Loucy (cell line): ENCODE data around the gene ADAM22.

ENCODE experiments used
- H2AFZ ChIP-seq: fragments of 200-600 bp; sonication (generic); 2 replicates; pipeline ENCODE4 v1.6.0; 2016; ENCODE audit warnings: antibody characterized with exemption, mild to moderate bottlenecking, low read length, moderate library complexity
- H3F3A ChIP-seq: fragments of 200-600 bp; 2 replicates; pipeline ENCODE4 v1.6.0; 2016; ENCODE audit warnings: antibody characterized with exemption, low read depth, mild to moderate bottlenecking
- H3K27me3 ChIP-seq: fragments of 200-600 bp; sonication (generic); 2 replicates; pipeline ENCODE4 v1.6.1; 2014; ENCODE audit warnings: low read length, mild to moderate bottlenecking; ENCODE audit not compliant: insufficient read depth, poor library complexity, severe bottlenecking
- H3K36me3 ChIP-seq: fragments of 200-600 bp; sonication (generic); 2 replicates; pipeline ENCODE4 v1.6.1; 2016; ENCODE audit warnings: low read length; ENCODE audit not compliant: insufficient read depth
- H3K4me1 ChIP-seq: fragments of 200-600 bp; sonication (generic); 2 replicates; pipeline ENCODE4 v1.5.1; 2014; ENCODE audit warnings: low read length, mild to moderate bottlenecking; ENCODE audit not compliant: insufficient read depth, poor library complexity, severe bottlenecking
- H3K4me2 ChIP-seq: fragments of 200-600 bp; sonication (generic); 2 replicates; pipeline ENCODE4 v1.6.0; 2014; ENCODE audit warnings: antibody characterized with exemption, low read length, low read depth, mild to moderate bottlenecking; ENCODE audit not compliant: poor library complexity, severe bottlenecking
- H3K4me3 ChIP-seq: fragments of 200-600 bp; sonication (generic); 2 replicates; pipeline ENCODE4 v1.5.1; 2014; ENCODE audit warnings: low read length, mild to moderate bottlenecking, mixed read lengths; ENCODE audit not compliant: poor library complexity, severe bottlenecking
- H3K79me2 ChIP-seq: fragments of 200-600 bp; sonication (generic); 2 replicates; pipeline ENCODE4 v1.6.1; 2014; ENCODE audit warnings: low read length; ENCODE audit not compliant: insufficient read depth
- H3K9ac ChIP-seq: fragments of 200-600 bp; sonication (generic); 2 replicates; pipeline ENCODE4 v1.6.0; 2014; ENCODE audit warnings: mild to moderate bottlenecking, low read depth, low read length, moderate library complexity; ENCODE audit not compliant: poor library complexity, severe bottlenecking
- H3K9me2 ChIP-seq: fragments of 200-600 bp; sonication (generic); replicated peaks from 2 replicates; pipeline ENCODE4 v1.6.1; 2016; ENCODE audit warnings: low read depth, low read length, mixed read lengths
- H3K9me3 ChIP-seq: fragments of 200-600 bp; sonication (generic); 2 replicates; pipeline ENCODE4 v1.6.1; 2014; ENCODE audit warnings: mild to moderate bottlenecking, antibody characterized with exemption, low read length, low read depth; ENCODE audit not compliant: insufficient read depth
- H4K20me1 ChIP-seq: fragments of 200-600 bp; sonication (generic); 2 replicates; pipeline ENCODE4 v1.6.0; 2014; ENCODE audit warnings: antibody characterized with exemption, low read length, mild to moderate bottlenecking; ENCODE audit not compliant: insufficient read depth, poor library complexity, severe bottlenecking
- CTCF ChIP-seq: fragments of 200-600 bp; sonication (generic); conservative IDR thresholded peaks from 2 replicates; pipeline ENCODE4 v1.5.1; 2014; ENCODE audit warnings: mild to moderate bottlenecking, antibody characterized with exemption, low read length
- EZH2phosphoT487 ChIP-seq: fragments of 200-600 bp; IDR thresholded peaks from 2 replicates; pipeline ENCODE4 v1.6.1; 2018; ENCODE audit warnings: antibody characterized with exemption, mild to moderate bottlenecking, moderate library complexity, borderline replicate concordance

Gene ADAM22

GRCh38 chr7:88150033-88150432, 216.0 kb downstream of the ADAM22 start:
- no peak overlapping the region for H3K9ac ChIP-seq
- H3K4me1 ChIP-seq: no peaks in the 10 kb centered on the region
- H2AFZ ChIP-seq: no peak overlapping the region
- no peaks in the 10 kb centered on the region for H3K27me3 ChIP-seq
- no peak overlapping the region for H3K4me2 ChIP-seq
- no peaks in the 10 kb centered on the region for H3K9me3 ChIP-seq
- no peak overlapping the region for H3K4me3 ChIP-seq
- no peaks in the 10 kb centered on the region for H3F3A ChIP-seq
- no peaks in the 10 kb centered on the region for H3K9me2 ChIP-seq
- TF ChIP-seq CTCF (no peak), EZH2phosphoT487 (no peak)
- H3K36me3 ChIP-seq: peaks cover 29% of the 10 kb centered on the region; the same call in 1 of the 2 replicates
- no peaks in the 10 kb centered on the region for H3K79me2 ChIP-seq
- H4K20me1 ChIP-seq: no peaks in the 10 kb centered on the region

GRCh38 chr7:88151119-88151790, 217.2 kb downstream of the ADAM22 start:
- no peaks in the 10 kb centered on the region for H4K20me1 ChIP-seq

GRCh38 chr7:88153378-88153777, 219.3 kb downstream of the ADAM22 start:
- Histone ChIP-seq H3K4me3 (no peak overlapping the region), H3K27me3 (no peaks in the 10 kb centered on the region), H3K4me2 (no peak overlapping the region), H2AFZ (no peak overlapping the region), H3K79me2 (no peaks in the 10 kb centered on the region), H3K9me2 (no peaks in the 10 kb centered on the region), H3F3A (no peaks in the 10 kb centered on the region), H3K4me1 (no peaks in the 10 kb centered on the region), H3K36me3 (peaks cover 17% of the 10 kb centered on the region; the same call in 1 of the 2 replicates), H4K20me1 (no peaks in the 10 kb centered on the region), H3K9me3 (no peaks in the 10 kb centered on the region), H3K9ac (no peak overlapping the region)
- TF ChIP-seq CTCF: no peak
- no peak for TF ChIP-seq EZH2phosphoT487

More at GRCh38 chr7:88151119-88151790, 217.2 kb downstream of the ADAM22 start:
- H3K79me2 ChIP-seq: no peaks in the 10 kb centered on the region
- H3K4me3 ChIP-seq: no peak overlapping the region
- H3F3A ChIP-seq: no peaks in the 10 kb centered on the region
- peaks cover 24% of the 10 kb centered on the region; the same call in 1 of the 2 replicates for H3K36me3 ChIP-seq
- H3K4me2 ChIP-seq: no peak overlapping the region
- no peak overlapping the region for H2AFZ ChIP-seq
- TF ChIP-seq CTCF (no peak), EZH2phosphoT487 (no peak)
- no peaks in the 10 kb centered on the region for H3K9me3 ChIP-seq
- no peak overlapping the region for H3K9ac ChIP-seq
- no peaks in the 10 kb centered on the region for H3K4me1 ChIP-seq
- H3K27me3 ChIP-seq: no peaks in the 10 kb centered on the region
- H3K9me2 ChIP-seq: no peaks in the 10 kb centered on the region
